CD4-positive, alpha-beta T cell treated with Interleukin-10 for 1 hour (primary cell): ENCODE results near the gene NRXN2.
"Not testable (repeated sequence)": the region's sequence is repeated elsewhere in the genome, so short reads cannot be mapped to it uniquely, and the experiment has no call there.

Experiments
- DNase-seq: peaks from one replicate; pipeline ENCODE4 v3.0.0-alpha.2; 2020

The NRXN2 gene

DNA sequence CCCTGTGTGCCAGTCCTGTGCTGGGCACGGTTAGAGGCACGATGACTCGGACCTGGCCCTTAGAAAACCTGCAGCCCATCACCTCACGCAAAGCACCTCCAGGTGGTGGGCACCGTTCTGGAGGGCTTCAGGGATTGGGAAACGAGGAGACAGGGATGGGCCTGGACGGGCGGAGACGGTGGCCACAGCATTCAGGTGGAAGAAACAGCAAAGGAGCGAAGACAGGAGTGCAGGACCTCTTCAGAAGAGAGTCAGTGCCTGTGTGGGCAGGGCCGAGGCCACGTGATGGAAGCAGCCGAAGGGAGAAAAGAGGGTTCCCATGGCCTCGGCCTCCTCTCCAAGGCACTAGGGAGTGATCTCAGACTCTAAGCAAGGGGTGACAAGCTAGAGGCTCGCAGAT, 140.1 kb downstream of the NRXN2 start:
- no peak for DNase-seq

DNA sequence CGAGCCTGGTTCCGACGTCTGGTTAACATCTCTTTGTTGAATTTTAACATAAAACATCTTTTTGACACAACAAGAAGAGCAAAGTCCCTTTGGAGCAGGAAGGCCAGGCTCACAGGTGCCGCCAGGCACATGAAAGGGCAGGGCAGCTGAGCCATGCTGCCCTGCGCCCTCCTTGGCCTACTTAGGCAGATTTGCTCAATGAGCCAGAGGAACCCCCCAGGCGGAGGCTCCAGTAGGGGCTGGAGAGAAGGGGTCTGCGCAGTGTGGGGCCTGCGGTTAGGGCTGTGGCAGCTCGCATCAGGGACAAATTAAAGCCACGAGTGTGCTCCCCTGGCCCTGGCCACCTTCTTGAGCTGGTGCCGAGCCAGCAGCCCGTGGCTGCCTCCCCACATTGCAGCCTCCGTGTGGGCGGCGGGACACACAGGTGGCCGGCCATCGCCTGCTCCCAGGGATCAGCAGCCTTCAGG, 141.9 kb downstream of the NRXN2 start:
- no peak for DNase-seq

DNA sequence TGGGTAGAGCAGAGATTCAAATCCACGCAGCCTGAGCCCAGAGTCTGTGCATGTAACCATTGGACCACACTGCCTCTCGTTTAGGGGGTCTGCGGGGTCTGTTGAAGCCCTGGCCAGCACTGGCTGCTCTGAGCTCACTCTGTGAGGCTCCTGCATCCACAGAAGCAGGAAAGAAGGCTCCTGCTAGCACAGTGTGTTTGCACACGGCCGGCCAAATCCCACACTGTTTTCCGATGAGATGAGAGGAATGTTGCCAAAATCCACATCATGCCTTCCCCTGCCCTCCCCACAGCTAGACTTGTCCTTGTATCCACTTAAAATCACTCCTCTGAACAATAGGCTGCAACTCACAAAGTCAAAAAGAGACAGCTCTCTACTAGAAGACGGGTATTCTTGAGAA, 142.6 kb downstream of the NRXN2 start:
- DNase-seq = no peak

DNA sequence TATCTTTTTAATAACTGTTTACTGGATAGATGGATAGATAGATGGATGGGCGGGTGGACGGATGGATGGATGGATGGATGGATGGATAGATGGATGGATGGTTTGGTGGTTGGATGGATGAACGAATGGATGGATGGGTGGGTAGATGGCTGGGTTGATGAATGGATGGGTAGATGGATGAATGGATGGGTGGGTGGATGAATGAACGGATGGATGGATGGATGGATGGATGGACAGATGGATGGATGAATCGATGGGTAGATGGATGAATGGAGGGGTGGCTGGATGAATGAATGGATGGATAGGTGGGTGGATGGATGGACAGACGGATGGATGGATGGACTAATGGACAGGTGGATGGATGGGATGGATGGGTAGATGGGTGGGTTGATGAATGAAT, 145.8 kb downstream of the NRXN2 start:
- DNase-seq = no peak

DNA sequence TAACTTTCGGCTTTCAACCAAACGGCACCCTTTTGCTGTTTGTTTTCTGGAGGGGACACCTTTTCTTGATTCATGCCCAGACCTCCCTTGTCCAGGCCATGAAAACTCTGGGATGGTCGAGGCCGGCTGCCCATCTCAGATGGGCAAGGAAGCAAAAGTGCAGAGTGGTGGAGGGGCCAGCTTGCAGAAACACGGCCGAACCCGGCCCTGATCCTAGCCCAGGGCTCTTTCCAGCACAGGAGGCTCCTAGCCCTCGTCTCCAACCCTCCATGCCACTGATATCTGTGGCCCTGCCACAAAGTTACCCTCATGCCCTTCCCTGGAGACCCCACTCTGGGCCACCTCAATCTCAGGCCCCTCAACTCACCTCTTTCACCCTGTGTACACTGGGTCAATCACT, 150.9 kb downstream of the NRXN2 start:
- no peak for DNase-seq

GRCh38 chr11:64571410-64572091, 151.4 kb downstream of the NRXN2 start:
- DNase-seq = no peak

GRCh38 chr11:64571050-64571409, 152.0 kb downstream of the NRXN2 start:
- no peak for DNase-seq

GRCh38 chr11:64570341-64570740, 152.7 kb downstream of the NRXN2 start:
- no peak for DNase-seq

- DNase-seq = no peak
These were observed 153.6 kb downstream of the NRXN2 start for GRCh38 chr11:64569300-64569970.

DNA sequence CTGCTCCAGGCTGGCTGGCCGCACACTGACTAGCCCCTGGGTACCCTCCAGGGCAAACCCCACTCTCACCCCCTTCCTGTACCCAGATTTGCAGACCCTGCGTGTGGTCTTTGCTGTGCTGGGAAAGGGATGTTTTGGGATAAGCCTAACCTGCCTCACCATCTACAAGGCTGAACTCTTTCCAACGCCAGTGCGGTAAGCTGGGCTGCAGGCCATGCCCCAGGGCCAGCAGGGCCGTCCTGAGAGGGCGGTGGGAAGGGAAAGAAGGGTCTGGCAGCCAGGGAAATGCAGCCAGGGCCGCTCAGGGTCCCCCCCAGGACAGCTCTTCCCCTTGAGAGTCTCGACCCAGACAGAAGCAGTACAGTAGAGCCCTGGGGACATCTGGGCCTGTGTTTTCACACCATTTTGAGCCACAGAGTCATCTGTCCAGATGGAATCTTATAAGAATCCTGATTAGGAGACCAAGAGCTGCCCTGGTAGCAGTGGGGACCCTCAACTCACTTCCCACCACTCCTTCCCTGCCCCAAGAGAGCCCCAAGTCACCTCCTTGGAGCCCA, 154.3 kb downstream of the NRXN2 start:
- DNase-seq = no peak

GRCh38 chr11:64568041-64568571, 154.9 kb downstream of the NRXN2 start:
- DNase-seq = no peak

DNA sequence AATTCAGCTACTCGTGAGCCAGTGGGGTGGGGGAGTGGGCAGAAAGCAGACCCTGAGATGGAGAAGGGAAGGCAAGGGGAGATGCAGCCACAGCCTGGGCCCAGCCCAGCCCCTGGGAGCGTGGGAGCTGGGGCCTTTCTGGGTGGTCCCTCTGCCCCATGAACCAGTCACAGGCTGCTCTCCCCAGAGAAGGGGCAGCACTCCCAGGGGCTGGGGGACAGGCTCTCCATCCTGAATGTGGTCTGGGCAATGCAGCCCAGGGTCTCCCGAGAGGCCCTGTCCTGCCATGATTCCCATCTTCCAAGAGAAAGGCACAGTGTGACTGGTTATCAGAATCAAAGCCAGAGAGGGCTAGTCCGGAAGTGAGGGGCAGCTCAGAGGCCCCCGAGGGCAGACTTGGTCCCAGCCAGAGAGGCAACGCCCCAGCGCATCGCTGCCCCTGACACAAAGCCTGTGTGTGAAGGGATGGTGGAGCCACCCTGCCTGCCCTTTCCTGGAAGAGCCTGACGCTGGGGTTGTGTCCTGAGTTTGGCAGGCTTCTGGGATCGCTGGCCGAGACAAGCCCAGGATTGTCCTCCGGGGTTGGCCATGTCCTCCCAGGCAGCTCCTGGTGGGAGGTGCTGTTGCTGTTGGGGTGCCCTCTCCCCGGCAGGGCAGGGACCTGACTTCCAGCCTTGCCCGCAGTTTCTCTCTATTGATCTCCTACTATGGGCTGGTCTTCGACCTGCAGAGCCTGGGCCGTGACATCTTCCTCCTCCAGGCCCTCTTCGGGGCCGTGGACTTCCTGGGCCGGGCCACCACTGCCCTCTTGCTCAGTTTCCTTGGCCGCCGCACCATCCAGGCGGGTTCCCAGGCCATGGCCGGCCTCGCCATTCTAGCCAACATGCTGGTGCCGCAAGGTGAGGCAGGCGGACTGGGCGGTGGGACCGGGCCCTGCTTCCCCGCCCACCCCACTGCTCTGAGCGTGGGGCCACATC, 155.8 kb downstream of the NRXN2 start:
- DNase-seq = no peak

GRCh38 chr11:64566042-64566914, 156.7 kb downstream of the NRXN2 start:
- DNase-seq = peak; percentile 35

DNA sequence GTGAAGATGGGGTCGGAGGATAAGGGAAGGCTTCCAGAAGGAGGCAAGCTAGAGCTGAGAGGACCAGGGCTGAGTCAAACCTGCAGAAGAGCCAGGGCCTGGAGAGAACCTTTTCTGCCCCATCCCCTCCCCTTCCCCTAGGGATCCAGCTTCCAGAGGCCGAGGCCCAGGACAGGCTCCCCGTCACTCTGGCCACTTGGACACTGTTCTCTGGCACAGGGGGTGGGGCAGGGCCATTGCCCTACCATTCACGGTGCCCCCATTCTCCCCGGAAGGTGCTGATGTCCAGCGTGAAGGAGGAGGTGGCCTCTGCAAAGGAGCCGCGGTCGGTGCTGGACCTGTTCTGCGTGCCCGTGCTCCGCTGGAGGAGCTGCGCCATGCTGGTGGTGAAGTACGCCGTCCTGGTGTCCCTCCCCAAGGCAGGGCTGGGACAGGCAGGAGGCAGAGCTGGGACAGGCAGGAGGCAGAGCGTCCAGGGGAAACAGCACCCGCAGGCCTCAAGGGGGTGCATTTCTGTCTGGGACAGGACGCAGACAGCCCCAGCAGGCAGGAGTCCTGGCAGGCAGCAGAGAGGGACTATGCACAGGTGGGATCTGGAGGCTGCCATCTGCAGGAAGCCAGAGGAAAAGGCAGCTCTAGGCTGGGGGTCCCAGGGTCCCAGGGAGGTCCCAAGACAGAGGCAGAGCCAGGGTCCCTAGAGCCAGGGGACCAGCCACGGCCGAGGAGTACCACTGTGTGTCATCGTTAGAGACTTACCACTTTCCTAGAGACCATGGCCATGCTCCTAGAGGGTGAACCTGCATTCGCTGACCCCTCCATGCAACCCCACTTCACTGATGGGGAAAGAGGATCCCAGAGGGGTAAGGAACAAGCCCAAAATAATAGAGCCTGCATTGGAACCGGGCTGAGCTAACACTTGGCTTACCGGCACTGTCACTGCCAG, 157.8 kb downstream of the NRXN2 start:
- DNase-seq = no peak

GRCh38 chr11:64564419-64564818, 158.6 kb downstream of the NRXN2 start:
- DNase-seq = no peak

- no peak for DNase-seq
These were observed 159.0 kb downstream of the NRXN2 start for GRCh38 chr11:64563966-64564365.

DNA sequence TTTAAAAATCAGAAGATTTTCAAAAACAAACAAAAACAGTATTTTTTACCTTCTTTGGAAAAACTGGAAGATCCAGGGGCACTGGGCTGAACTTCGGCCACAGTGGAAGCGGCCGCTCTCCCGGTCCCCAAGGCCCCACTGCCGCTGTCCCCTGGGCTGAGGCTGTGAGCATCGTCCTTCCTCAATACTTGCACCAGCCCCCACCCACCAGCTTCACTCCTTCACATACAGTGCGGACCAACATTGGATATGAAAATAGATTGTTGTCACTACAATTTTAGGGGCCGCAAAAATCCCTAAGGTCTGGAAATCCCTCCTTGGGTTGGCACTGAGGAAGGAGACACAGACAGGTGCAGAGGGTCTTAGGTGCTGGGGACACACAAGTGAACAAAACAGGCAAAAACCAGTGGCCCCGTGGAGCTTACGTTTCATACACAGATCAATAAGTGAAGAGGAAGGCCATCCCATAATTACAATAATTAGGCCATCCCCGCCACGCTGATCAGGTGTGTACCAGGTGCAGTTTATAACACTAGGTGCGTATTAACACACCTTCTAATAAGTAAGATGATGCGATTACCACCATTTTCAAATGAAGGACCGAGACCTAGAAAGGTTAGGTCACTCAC, 160.2 kb downstream of the NRXN2 start:
- DNase-seq = no peak

DNA sequence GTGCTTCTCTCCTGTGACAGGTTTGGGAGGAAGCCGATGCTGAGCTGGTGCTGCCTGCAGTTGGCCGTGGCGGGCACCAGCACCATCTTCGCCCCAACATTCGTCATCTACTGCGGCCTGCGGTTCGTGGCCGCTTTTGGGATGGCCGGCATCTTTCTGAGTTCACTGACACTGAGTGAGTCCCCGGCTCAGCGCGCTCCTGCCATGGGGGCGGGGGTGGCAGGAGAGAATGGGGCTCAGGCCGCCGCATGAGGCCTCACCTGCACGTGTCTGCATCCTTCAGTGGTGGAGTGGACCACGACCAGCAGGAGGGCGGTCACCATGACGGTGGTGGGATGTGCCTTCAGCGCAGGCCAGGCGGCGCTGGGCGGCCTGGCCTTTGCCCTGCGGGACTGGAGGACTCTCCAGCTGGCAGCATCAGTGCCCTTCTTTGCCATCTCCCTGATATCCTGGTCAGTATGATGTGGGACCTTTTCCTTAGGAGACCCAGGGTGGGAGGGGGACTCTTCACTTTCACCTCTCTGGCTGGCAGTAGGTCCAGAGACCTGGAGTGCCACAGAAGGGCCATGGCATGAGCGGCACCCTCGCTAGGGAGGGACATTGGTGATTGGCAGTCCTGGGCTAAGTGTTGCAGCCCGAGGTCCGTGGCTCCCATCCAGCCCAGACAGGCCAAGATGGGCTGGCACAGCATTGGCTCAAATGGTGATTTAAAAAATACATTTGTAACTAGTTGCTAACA, 160.8 kb downstream of the NRXN2 start:
- DNase-seq = no peak

DNA sequence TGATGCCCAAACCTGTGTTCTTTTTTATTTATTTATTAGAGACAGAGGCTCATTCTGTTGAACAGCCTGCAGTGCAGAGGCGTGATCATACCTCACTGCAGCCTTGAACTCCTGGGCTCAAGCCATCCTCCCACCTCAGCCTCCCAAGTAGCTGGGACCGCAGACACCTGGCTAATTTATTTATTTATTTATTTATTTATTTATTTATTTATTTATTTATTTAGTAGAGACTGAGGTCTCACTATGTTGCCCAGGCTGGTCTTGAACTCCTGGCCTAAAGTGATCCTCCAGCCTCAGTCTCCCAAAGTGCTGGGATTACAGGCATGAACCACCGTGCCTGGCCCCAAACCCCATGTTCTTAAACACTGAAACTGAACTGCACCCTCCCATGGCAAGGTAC, 161.6 kb downstream of the NRXN2 start:
- not testable (repeated sequence) for DNase-seq

GRCh38 chr11:64560941-64561340, 162.1 kb downstream of the NRXN2 start:
- DNase-seq = no peak
